Activated CD4-positive, alpha-beta T cell treated with anti-CD3 and anti-CD28 coated beads for 36 hours (primary cell): Measurements from ENCODE around the gene SAC3D1. TPM values are rescaled to one million over a fixed set of nuclear protein-coding genes. Genes with fewer than 3 reads are reported as not detected.
"Not testable (repeated sequence)": the region's sequence is repeated elsewhere in the genome, so short reads cannot be mapped to it uniquely, and the experiment has no call there.

Source experiments
- ATAC-seq: fragments of 200-7000 bp; cut with Tn5 transposase; one replicate; pipeline ENCODE4 v1.10.0; 2021; ENCODE audit warnings: mild to moderate bottlenecking, moderate library complexity
- CTCF ChIA-PET: fragments of 350-600 bp; sonication (Branson Sonifier 250); formaldehyde crosslinking; loops from one replicate; lab custom pipeline; 2021; ENCODE audit warnings: antibody characterized with exemption; lab: Charles Lee
- POLR2A ChIA-PET: fragments of 350-600 bp; sonication (Branson Sonifier 250); formaldehyde crosslinking; loops from one replicate; lab custom pipeline; 2021; ENCODE audit warnings: antibody characterized with exemption, inconsistent platforms; lab: Charles Lee
- DNase-seq: peaks from one replicate; pipeline ENCODE4 v3.0.0-alpha.2; 2020
- H3K27ac Mint-ChIP-seq: one replicate; pipeline ENCODE4 v1.8.0; 2021; ENCODE audit warnings: mixed read lengths
- H3K27me3 Mint-ChIP-seq: one replicate; pipeline ENCODE4 v1.8.0; 2021; ENCODE audit warnings: mixed read lengths
- H3K36me3 Mint-ChIP-seq: one replicate; pipeline ENCODE4 v1.8.0; 2021; ENCODE audit warnings: low read depth, mixed read lengths
- H3K4me1 Mint-ChIP-seq: one replicate; pipeline ENCODE4 v1.8.0; 2021; ENCODE audit warnings: mixed read lengths
- H3K4me3 Mint-ChIP-seq: one replicate; pipeline ENCODE4 v1.8.0; 2021; ENCODE audit warnings: mild to moderate bottlenecking, moderate library complexity, mixed read lengths
- H3K9me3 Mint-ChIP-seq: one replicate; pipeline ENCODE4 v1.8.0; 2021; ENCODE audit warnings: low read depth, mixed read lengths
- intact Hi-C, 2 experiments: fragments of 100-400 bp; cut with DNase I in 1 of 2; cut with micrococcal nuclease in 1 of 2; formaldehyde crosslinking; loops; one replicate each; pipeline versions ENCODE4 v1.14.2 to v1.15.1; 2022 to 2024; cut with DNase I, micrococcal nuclease
- total RNA-seq, 2 experiments: library from RNA; stranded (reverse); gene quantifications; one replicate each; pipeline ENCODE4 v1.2.3, GENCODE V29; 2021

SAC3D1 gene
- total RNA-seq, 2 experiments from 2014 or later: 10.5 to 12.1 TPM

- intact Hi-C loops, H3K27me3 Mint-ChIP-seq, H3K9me3 Mint-ChIP-seq, DNase-seq, POLR2A ChIA-PET, ATAC-seq, H3K4me3 Mint-ChIP-seq, H3K27ac Mint-ChIP-seq: not testable (repeated sequence)
- peaks cover 17% of the 10 kb centered on the region for H3K4me1 Mint-ChIP-seq
- H3K36me3 Mint-ChIP-seq: peaks cover 11% of the 10 kb centered on the region
- CTCF ChIA-PET: interaction anchor here (5.9 kb wide), 1 partner anchor 10 kb away, joined by 41 read pairs; the partner anchor contains the start of gene ARL2
Measured at GRCh38 chr11:65023502-65023901, 17.5 kb upstream of the SAC3D1 start.

- ChIA-PET POLR2A (interaction anchor here (0.6 kb wide), 1 partner anchor 137 kb away, joined by 4 read pairs; no protein-coding TSS in a partner anchor), CTCF (interaction anchor here (0.8 to 5.9 kb wide), 9 partner anchors 9 to 86 kb away, joined by 3 to 41 read pairs (median 4); partner anchors contain the start of genes ARL2, BATF2, MAJIN and SAC3D1)
- peak; percentile 8 for ATAC-seq
- Mint-ChIP-seq H3K4me1 (peaks cover 21% of the 10 kb centered on the region), H3K4me3 (peak overlapping the region; percentile 73), H3K36me3 (peaks cover 3% of the 10 kb centered on the region), H3K9me3 (no peaks in the 10 kb centered on the region), H3K27ac (peak overlapping the region; percentile 86), H3K27me3 (no peaks in the 10 kb centered on the region)
- intact Hi-C loops: loop anchor here (1.0 kb wide), 14 partner anchors 13 to 588 kb away; partner anchors contain the start of genes ARL2 (in 2 of the 2), PPP2R5B (in 2 of the 2), ATG2A (in 1 of the 2) and CDCA5 (in 1 of the 2)
- DNase-seq: no peak
Measured at GRCh38 chr11:65026810-65027209, 14.2 kb upstream of the SAC3D1 start.

DNA sequence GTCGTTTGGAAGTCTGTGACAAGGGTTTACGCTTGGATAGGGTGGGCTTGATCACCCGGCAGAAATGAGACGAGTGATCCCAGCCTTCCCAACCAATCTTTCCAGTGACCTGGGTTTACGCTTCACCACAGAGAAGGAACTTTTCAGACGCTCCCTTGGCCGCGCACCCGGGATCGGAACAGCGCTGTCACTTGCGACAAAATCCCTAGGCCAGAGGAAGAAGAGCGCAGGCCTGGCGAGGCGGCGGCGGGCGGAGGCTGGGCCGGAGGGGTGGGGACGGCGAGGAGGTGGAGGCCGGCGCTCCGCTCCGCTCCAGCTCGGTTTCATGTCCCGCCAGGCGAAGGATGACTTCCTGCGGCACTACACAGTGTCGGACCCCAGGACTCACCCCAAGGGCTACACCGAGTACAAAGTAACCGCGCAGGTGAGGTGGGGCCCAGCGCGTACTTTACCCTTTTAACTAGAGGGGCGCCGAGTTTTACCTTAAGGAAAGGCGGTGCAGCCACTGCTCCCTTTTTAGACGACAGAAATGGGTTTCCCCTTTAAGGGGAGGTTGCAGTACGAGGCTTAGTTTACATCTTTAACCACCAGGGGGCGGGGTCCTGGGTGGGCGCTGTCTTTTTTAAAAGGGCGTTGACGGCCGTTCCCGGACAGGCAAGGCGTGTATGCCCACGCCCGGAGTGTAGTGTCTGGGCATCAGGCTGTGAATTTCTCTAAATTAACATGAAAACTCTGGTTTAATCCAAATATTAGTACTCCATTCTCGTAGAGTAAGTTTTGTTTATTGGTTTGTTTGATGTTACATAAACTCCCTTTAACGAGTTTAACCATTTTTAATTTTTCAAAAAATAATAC, 13.6 kb upstream of the SAC3D1 start, which contains the start of gene SNX15:
Gene SNX15, plus strand, starts transcription at position 227 of the 855 bp plus-strand sequence. Its CDS starts 99 bp downstream, at position 326.
- Mint-ChIP-seq H3K4me1 (peaks cover 21% of the 10 kb centered on the region), H3K9me3 (no peaks in the 10 kb centered on the region), H3K4me3 (peak within 1 kb of the TSS; percentile 73), H3K27me3 (no peaks in the 10 kb centered on the region), H3K36me3 (no peaks in the 10 kb centered on the region), H3K27ac (peak within 1 kb of the TSS; percentile 86)
- ChIA-PET CTCF (interaction anchor here (0.7 to 5.9 kb wide), 7 partner anchors 9 to 211 kb away, joined by 3 to 41 read pairs (median 4); partner anchors contain the start of genes ARL2 and MAJIN), POLR2A (no interaction called here)
- ATAC-seq: peak; percentile 91
- intact Hi-C loops: loop anchor here (1.0 kb wide), 14 partner anchors 13 to 588 kb away; partner anchors contain the start of genes ARL2 (in 2 of the 2), PPP2R5B (in 2 of the 2), ATG2A (in 1 of the 2) and CDCA5 (in 1 of the 2)
- DNase-seq: peak; percentile 94

DNA sequence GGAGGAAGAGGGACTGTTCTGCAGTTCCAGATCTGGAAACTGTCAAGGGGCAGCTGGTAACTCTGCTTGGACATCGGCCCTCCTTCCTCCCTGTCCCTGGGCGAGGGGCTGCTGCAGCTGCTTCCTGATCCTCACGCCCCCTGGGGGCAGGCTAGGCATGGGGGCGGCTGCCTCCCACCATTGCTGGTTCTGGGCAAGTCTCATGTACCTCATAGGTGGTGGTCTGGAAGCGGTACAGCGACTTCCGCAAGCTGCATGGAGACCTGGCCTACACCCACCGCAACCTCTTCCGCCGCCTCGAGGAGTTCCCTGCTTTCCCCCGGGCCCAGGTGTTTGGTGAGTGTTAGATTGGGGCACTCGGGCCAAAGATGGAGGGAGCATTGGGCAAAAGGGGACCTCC, 8.8 kb upstream of the SAC3D1 start:
- Mint-ChIP-seq H3K27ac (no peak overlapping the region), H3K27me3 (no peaks in the 10 kb centered on the region), H3K36me3 (no peaks in the 10 kb centered on the region), H3K9me3 (no peaks in the 10 kb centered on the region), H3K4me3 (no peak overlapping the region), H3K4me1 (peaks cover 15% of the 10 kb centered on the region)
- no peak for DNase-seq
- intact Hi-C loops: no loop called here
- POLR2A ChIA-PET: no interaction called here
- no peak for ATAC-seq
- CTCF ChIA-PET: no interaction called here

DNA sequence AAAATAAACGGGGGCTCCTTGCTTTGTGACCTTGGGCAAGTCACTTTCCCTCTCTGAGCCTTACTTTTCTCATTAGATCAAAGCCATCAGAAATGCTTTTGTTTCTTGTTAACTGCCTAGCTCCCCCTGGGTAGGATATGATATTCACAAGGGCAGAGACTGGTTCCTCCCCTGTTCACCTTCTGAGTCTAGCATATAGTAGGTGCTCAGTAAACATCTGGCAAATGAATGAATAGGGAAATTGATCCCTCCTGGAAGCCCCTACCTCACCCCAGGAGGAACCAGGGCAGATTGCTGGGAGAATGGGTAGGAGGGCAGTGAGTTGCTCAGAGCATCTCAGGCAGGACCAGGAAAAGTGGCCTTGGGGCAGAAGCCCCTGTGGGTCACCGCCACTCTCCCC, 6.6 kb upstream of the SAC3D1 start:
- H3K27me3 Mint-ChIP-seq: no peaks in the 10 kb centered on the region
- ATAC-seq (no peak), DNase-seq (no peak)
- H3K4me1 Mint-ChIP-seq: no peaks in the 10 kb centered on the region
- no peaks in the 10 kb centered on the region for H3K9me3 Mint-ChIP-seq
- intact Hi-C loops: no loop called here
- POLR2A ChIA-PET: interaction anchor here (0.6 kb wide), 1 partner anchor 79 kb away, joined by 3 read pairs; no protein-coding TSS in a partner anchor
- no peak overlapping the region for H3K27ac Mint-ChIP-seq
- no peaks in the 10 kb centered on the region for H3K36me3 Mint-ChIP-seq
- CTCF ChIA-PET: no interaction called here
- H3K4me3 Mint-ChIP-seq: no peak overlapping the region

GRCh38 chr11:65035579-65035978, 5.4 kb upstream of the SAC3D1 start:
- no peak overlapping the region for H3K4me3 Mint-ChIP-seq
- POLR2A ChIA-PET: no interaction called here
- CTCF ChIA-PET: no interaction called here
- DNase-seq (no peak), ATAC-seq (no peak)
- no peaks in the 10 kb centered on the region for H3K36me3 Mint-ChIP-seq
- no peaks in the 10 kb centered on the region for H3K9me3 Mint-ChIP-seq
- H3K27me3 Mint-ChIP-seq: no peaks in the 10 kb centered on the region
- intact Hi-C loops: no loop called here
- peaks cover 1% of the 10 kb centered on the region for H3K4me1 Mint-ChIP-seq
- H3K27ac Mint-ChIP-seq: no peak overlapping the region

DNA sequence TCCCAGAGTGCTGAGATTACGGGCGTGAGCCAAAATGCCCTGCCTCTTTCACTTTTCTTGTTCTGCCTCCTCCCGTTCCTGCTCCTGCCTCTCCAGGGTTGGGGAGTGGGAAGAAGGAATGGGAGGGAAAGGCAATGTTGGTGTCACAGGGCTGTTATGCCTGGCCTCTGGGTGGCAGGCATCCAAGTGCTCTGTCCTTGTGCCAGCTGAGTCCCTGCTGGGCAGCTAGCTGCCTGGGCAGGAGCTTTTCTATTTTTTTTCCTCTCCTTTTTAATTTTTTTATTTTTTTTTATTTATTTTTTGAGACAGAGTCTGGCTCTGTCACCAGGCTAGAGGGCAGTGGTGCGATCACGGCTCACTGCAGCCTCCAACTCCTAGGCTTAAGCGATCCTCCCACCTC, 4.1 kb upstream of the SAC3D1 start:
- no peak for ATAC-seq
- H3K27ac Mint-ChIP-seq: no peak overlapping the region
- H3K4me1 Mint-ChIP-seq: peaks cover 5% of the 10 kb centered on the region
- H3K9me3 Mint-ChIP-seq: no peaks in the 10 kb centered on the region
- intact Hi-C loops: no loop called here
- POLR2A ChIA-PET: interaction anchor here (0.7 kb wide), 1 partner anchor 38 kb away, joined by 3 read pairs; no protein-coding TSS in a partner anchor
- no peaks in the 10 kb centered on the region for H3K27me3 Mint-ChIP-seq
- no peak overlapping the region for H3K4me3 Mint-ChIP-seq
- H3K36me3 Mint-ChIP-seq: no peaks in the 10 kb centered on the region
- DNase-seq: no peak
- CTCF ChIA-PET: interaction anchor here (0.8 to 1.7 kb wide), 4 partner anchors 9 to 293 kb away, joined by 3 to 7 read pairs (median 4); partner anchors contain the start of gene SNX15

DNA sequence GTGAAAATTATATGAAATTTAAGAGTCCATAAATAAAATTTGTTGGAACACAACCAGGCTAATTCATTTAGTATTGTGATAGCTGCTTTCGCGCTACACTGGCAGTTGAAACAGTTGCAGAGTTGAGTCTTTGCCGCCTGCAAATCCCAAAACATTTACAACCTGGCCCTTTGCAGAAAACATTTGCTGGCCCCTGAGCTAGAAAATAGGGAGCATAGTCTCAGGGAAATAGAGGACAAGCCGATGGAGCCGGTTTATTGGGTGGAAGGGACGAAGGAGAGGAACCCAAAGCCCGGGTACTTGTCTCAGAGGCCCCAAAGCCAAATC, 527 bp upstream of the SAC3D1 start:
- ATAC-seq (no peak), DNase-seq (no peak)
- CTCF ChIA-PET: interaction anchor here (0.9 to 1.4 kb wide), 3 partner anchors 11 to 59 kb away, joined by 3 to 6 read pairs (median 4); no protein-coding TSS in a partner anchor
- intact Hi-C loops: loop anchor here (1.0 to 5.0 kb wide), 8 partner anchors 13 to 724 kb away; partner anchors contain the start of genes SNX15 (in 2 of the 2), CDCA5 (in 1 of the 2), PPP2R5B (in 1 of the 2) and TIGD3 (in 1 of the 2)
- Mint-ChIP-seq H3K9me3 (no peaks in the 10 kb centered on the region), H3K27me3 (no peaks in the 10 kb centered on the region), H3K4me1 (peaks cover 15% of the 10 kb centered on the region), H3K4me3 (peak overlapping the region; percentile 86), H3K27ac (peak overlapping the region; percentile 95), H3K36me3 (peaks cover 6% of the 10 kb centered on the region)
- POLR2A ChIA-PET: interaction anchor here (0.8 kb wide), 1 partner anchor 26 kb away, joined by 3 read pairs; no protein-coding TSS in a partner anchor

DNA sequence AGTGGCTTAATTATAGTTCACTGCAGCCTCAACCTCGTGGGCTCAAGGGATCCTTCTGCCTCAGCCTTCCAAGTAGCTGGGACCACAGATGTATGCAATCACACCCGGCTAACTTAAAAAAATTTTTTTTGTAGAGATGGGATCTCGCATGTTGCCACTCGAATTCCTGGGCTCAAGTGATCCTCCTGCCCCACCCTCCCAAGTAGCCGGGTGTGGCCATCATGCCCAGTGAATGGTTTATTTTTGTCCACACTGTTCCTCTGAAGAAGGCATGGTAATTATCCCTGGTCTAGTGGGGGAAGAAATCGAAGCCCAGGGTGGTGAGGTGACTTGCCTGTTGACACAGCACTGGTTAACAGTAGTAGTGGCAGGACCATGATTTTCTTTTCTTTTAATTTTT, 1.9 kb downstream of the SAC3D1 start:
- Mint-ChIP-seq H3K4me1 (peaks cover 30% of the 10 kb centered on the region), H3K9me3 (no peaks in the 10 kb centered on the region), H3K36me3 (peaks cover 6% of the 10 kb centered on the region), H3K27ac (no peak overlapping the region), H3K4me3 (peak overlapping the region; percentile 86), H3K27me3 (no peaks in the 10 kb centered on the region)
- ChIA-PET POLR2A (interaction anchor here (0.6 kb wide), 1 partner anchor 202 kb away, joined by 4 read pairs; no protein-coding TSS in a partner anchor), CTCF (no interaction called here)
- intact Hi-C loops: loop anchor here in 1 of 2 experiments (5.0 kb wide), 1 partner anchor 39 kb away; the partner anchor contains the start of genes CDCA5 and ZFPL1
- no peak for DNase-seq
- ATAC-seq: no peak

GRCh38 chr11:65043881-65044501, 3.0 kb downstream of the SAC3D1 start:
- DNase-seq (no peak), ATAC-seq (no peak)
- no peaks in the 10 kb centered on the region for H3K27me3 Mint-ChIP-seq
- H3K4me3 Mint-ChIP-seq: no peak overlapping the region
- POLR2A ChIA-PET: no interaction called here
- no peaks in the 10 kb centered on the region for H3K9me3 Mint-ChIP-seq
- no peak overlapping the region for H3K27ac Mint-ChIP-seq
- CTCF ChIA-PET: no interaction called here
- H3K36me3 Mint-ChIP-seq: peaks cover 6% of the 10 kb centered on the region
- peaks cover 34% of the 10 kb centered on the region for H3K4me1 Mint-ChIP-seq
- intact Hi-C loops: loop anchor here in 1 of 2 experiments (5.0 kb wide), 1 partner anchor 38 kb away; the partner anchor contains the start of genes CDCA5 and ZFPL1

GRCh38 chr11:65045061-65045460, 4.1 kb downstream of the SAC3D1 start:
- Mint-ChIP-seq H3K9me3 (no peaks in the 10 kb centered on the region), H3K4me1 (peaks cover 34% of the 10 kb centered on the region), H3K27ac (no peak overlapping the region), H3K4me3 (no peak overlapping the region), H3K36me3 (peaks cover 6% of the 10 kb centered on the region), H3K27me3 (no peaks in the 10 kb centered on the region)
- intact Hi-C loops: no loop called here
- ChIA-PET CTCF (no interaction called here), POLR2A (no interaction called here)
- no peak for DNase-seq
- ATAC-seq: no peak
